ENCODE data around the gene SUMO4.
A peak's percentile ranks its signal among the peaks of the same experiment; 100 is the strongest.

SUMO4 gene

GRCh38 chr6:149400050-149400449 lies at the start of gene SUMO4:
Gene SUMO4 (plus strand): TSS chr6:149400262. CDS start chr6:149400392, 130 bp downstream.
- DNase-seq, result no peak

- no peak for DNase-seq
Measured at GRCh38 chr6:149354009-149354408, 46.1 kb upstream of the SUMO4 start.

- no peak for DNase-seq
Measured at GRCh38 chr6:149356081-149356750, 43.8 kb upstream of the SUMO4 start.

- DNase-seq, result no peak
Measured at GRCh38 chr6:149357726-149358538, 42.1 kb upstream of the SUMO4 start.

- no peak for DNase-seq
Measured at GRCh38 chr6:149359440-149359839, 40.6 kb upstream of the SUMO4 start.

- no peak for DNase-seq
Measured at GRCh38 chr6:149360536-149360935, 39.5 kb upstream of the SUMO4 start.

- peak; percentile 13 for DNase-seq
Measured at GRCh38 chr6:149362289-149362688, 37.8 kb upstream of the SUMO4 start.

GRCh38 chr6:149363154-149363553 lies 36.9 kb upstream of the SUMO4 start:
- DNase-seq, result no peak

- DNase-seq, result no peak
Measured at GRCh38 chr6:149364557-149364956, 35.5 kb upstream of the SUMO4 start.

- no peak for DNase-seq
Measured at GRCh38 chr6:149365197-149365596, 34.9 kb upstream of the SUMO4 start.

GRCh38 chr6:149366267-149366921 lies 33.7 kb upstream of the SUMO4 start:
- DNase-seq, result no peak

GRCh38 chr6:149368065-149368464 lies 32.0 kb upstream of the SUMO4 start:
- no peak for DNase-seq

GRCh38 chr6:149371154-149371553 lies 28.9 kb upstream of the SUMO4 start:
- no peak for DNase-seq

- DNase-seq, result no peak
Measured at GRCh38 chr6:149372062-149372461, 28.0 kb upstream of the SUMO4 start.

GRCh38 chr6:149373511-149373910 lies 26.6 kb upstream of the SUMO4 start:
- no peak for DNase-seq

- DNase-seq, result no peak
Measured at GRCh38 chr6:149379977-149380376, 20.1 kb upstream of the SUMO4 start.

GRCh38 chr6:149380523-149380922 lies 19.5 kb upstream of the SUMO4 start:
- DNase-seq, result no peak

- no peak for DNase-seq
Measured at GRCh38 chr6:149383371-149383770, 16.7 kb upstream of the SUMO4 start.

- DNase-seq, result no peak
Measured at GRCh38 chr6:149384464-149384863, 15.6 kb upstream of the SUMO4 start.

- DNase-seq, result no peak
Measured at GRCh38 chr6:149385998-149386646, 13.9 kb upstream of the SUMO4 start.

- DNase-seq, result no peak
Measured at GRCh38 chr6:149387779-149388512, 12.1 kb upstream of the SUMO4 start.

GRCh38 chr6:149389509-149390297 lies 10.4 kb upstream of the SUMO4 start:
- DNase-seq, result no peak
